B cell (primary cell): Measurements from ENCODE around the gene FAM186B. TPM values are rescaled to one million over a fixed set of nuclear protein-coding genes. Genes with fewer than 3 reads are reported as not detected.
A peak's percentile ranks its signal among the peaks of the same experiment; 100 is the strongest.

Experiments used
- ATAC-seq: fragments of 200-7000 bp; cut with Tn5 transposase; one replicate; pipeline ENCODE4 v1.10.0; 2021; ENCODE audit warnings: low read depth, mild to moderate bottlenecking, moderate number of reproducible peaks, moderate library complexity
- CTCF ChIA-PET: fragments of 350-600 bp; sonication (Branson Sonifier 250); formaldehyde crosslinking; loops from one replicate; lab custom pipeline; 2021; ENCODE audit warnings: antibody characterized with exemption, inconsistent platforms; lab: Charles Lee
- POLR2A ChIA-PET: fragments of 350-600 bp; sonication (Branson Sonifier 250); formaldehyde crosslinking; loops from one replicate; lab custom pipeline; 2021; ENCODE audit warnings: antibody characterized with exemption; lab: Charles Lee
- DNase-seq: peaks from one replicate; pipeline ENCODE4 v3.0.0; 2013
- H2AFZ ChIP-seq: 2 replicates; pipeline ENCODE4 v1.6.1; 2012; ENCODE audit warnings: mild to moderate bottlenecking, low read depth, low read length; ENCODE audit not compliant: insufficient read depth, poor library complexity, severe bottlenecking
- H3K27ac ChIP-seq, 2 donors: 1 replicate in 1 of 2; 2 replicates in 1 of 2; pipeline ENCODE4 v1.5.1; 2012 to 2013; ENCODE audit warnings: low read length in 2 of 2, mild to moderate bottlenecking in 2 of 2, moderate library complexity in 1 of 2
- H3K27me3 ChIP-seq, 4 experiments: fragments of 200-600 bp in 1 of 4; sonication (generic) in 1 of 4; replicated peaks in 1 of 4; 1 replicate in 2 of 4; 2 replicates in 2 of 4; pipeline versions ENCODE4 v1.6.1 to v1.7.0; 2013 to 2016; ENCODE audit warnings: low read length in 3 of 4, mild to moderate bottlenecking in 2 of 4, mixed read lengths in 1 of 4, moderate library complexity in 1 of 4; ENCODE audit not compliant: insufficient read depth in 4 of 4, control insufficient read depth in 3 of 4; ENCODE audit errors: control extremely low read depth in 1 of 4
- H3K36me3 ChIP-seq, 2 experiments: replicated peaks in 1 of 2; 1 replicate in 1 of 2; 2 replicates in 1 of 2; pipeline versions ENCODE4 v1.6.1 to v1.7.1; 2013; ENCODE audit warnings: low read length in 1 of 2; ENCODE audit not compliant: insufficient read depth in 2 of 2, control insufficient read depth in 1 of 2; ENCODE audit errors: control extremely low read depth in 1 of 2, extremely low read depth in 1 of 2
- H3K4me1 ChIP-seq, 2 donors: fragments of 200-600 bp in 1 of 2; sonication (generic) in 1 of 2; 1 replicate in 1 of 2; 2 replicates in 1 of 2; pipeline versions ENCODE4 v1.5.1 to v1.6.1; 2013 to 2017; ENCODE audit warnings: low read length in 2 of 2; ENCODE audit not compliant: control insufficient read depth in 2 of 2, insufficient read depth in 2 of 2
- H3K4me2 ChIP-seq: replicated peaks from 2 replicates; pipeline ENCODE3; 2012; ENCODE audit warnings: mild to moderate bottlenecking, low read depth, low read length; ENCODE audit not compliant: poor library complexity, severe bottlenecking
- H3K4me3 ChIP-seq, 5 experiments: fragments of 200-600 bp in 1 of 5; sonication (generic) in 1 of 5; 1 replicate in 3 of 5; 2 replicates in 2 of 5; pipeline versions ENCODE4 v1.5.1 to v1.7.0; 2011 to 2016; ENCODE audit warnings: low read length in 4 of 5, mild to moderate bottlenecking in 4 of 5, low read depth in 2 of 5, control low read depth in 1 of 5, moderate library complexity in 1 of 5; ENCODE audit not compliant: insufficient read depth in 1 of 5; ENCODE audit errors: control extremely low read depth in 1 of 5, extremely low read depth in 1 of 5
- H3K79me2 ChIP-seq: fragments of 200-600 bp; sonication (generic); one replicate; pipeline ENCODE4 v1.6.0; 2016; ENCODE audit warnings: low read length; ENCODE audit not compliant: control insufficient read depth, insufficient read depth
- H3K9ac ChIP-seq: fragments of 200-600 bp; sonication (generic); 2 replicates; pipeline ENCODE4 v1.6.1; 2017; ENCODE audit warnings: mild to moderate bottlenecking, low read length, moderate library complexity
- H3K9me3 ChIP-seq, 3 donors: one replicate each; pipeline versions ENCODE4 v1.6.1 to v1.7.1; 2013; ENCODE audit warnings: low read length in 2 of 3; ENCODE audit not compliant: control insufficient read depth in 2 of 3, insufficient read depth in 1 of 3; ENCODE audit errors: control extremely low read depth in 1 of 3
- H4K20me1 ChIP-seq: 2 replicates; pipeline ENCODE4 v1.6.0; 2012; ENCODE audit warnings: mild to moderate bottlenecking, low read length; ENCODE audit not compliant: insufficient read depth, control insufficient read depth, poor library complexity, severe bottlenecking
- H3K27ac Mint-ChIP-seq: one replicate; pipeline ENCODE4 v1.8.0; 2021; ENCODE audit warnings: mixed read lengths
- H3K27me3 Mint-ChIP-seq: one replicate; pipeline ENCODE4 v1.8.0; 2021; ENCODE audit warnings: mixed read lengths
- H3K4me1 Mint-ChIP-seq: one replicate; pipeline ENCODE4 v1.8.0; 2021; ENCODE audit warnings: mixed read lengths
- H3K4me3 Mint-ChIP-seq: one replicate; pipeline ENCODE4 v1.8.0; 2021; ENCODE audit warnings: mixed read lengths
- H3K9me3 Mint-ChIP-seq: one replicate; pipeline ENCODE4 v1.8.0; 2022; ENCODE audit warnings: mixed read lengths; ENCODE audit not compliant: insufficient read depth
- EZH2 ChIP-seq: IDR thresholded peaks from 2 replicates; pipeline ENCODE4 v1.6.1; 2012; ENCODE audit warnings: borderline replicate concordance, low read depth, mild to moderate bottlenecking, moderate library complexity, low read length; ENCODE audit not compliant: insufficient read depth, poor library complexity, severe bottlenecking
- WGBS: methylation state at CpG from one replicate; pipeline ENCODE4 v1.1.5; 2013; ENCODE audit warnings: missing lambda C conversion rate; ENCODE audit not compliant: insufficient coverage; 5-methylcytosine and 5-hydroxymethylcytosine counted together
- intact Hi-C: fragments of 100-400 bp; cut with micrococcal nuclease; formaldehyde crosslinking; loops from one replicate; pipeline ENCODE4 v1.10.0; 2022
- polyA plus RNA-seq: library from polyadenylated mRNA; depleted of rRNA; stranded (reverse); fragments of >200 nt; gene quantifications from 2 replicates; pipeline ENCODE4 v1.2.3, GENCODE V29; 2012
- total RNA-seq, 2 donors: library from RNA; stranded (reverse); fragments of 120-200 nt in 1 of 2; gene quantifications; 1 replicate in 1 of 2; 2 replicates in 1 of 2; pipeline versions ENCODE4 v1.2.3 to v1.2.4, GENCODE V29; 2013 to 2022
- TF ChIP-seq, protein P1 (sequence below): fragments of 200-600 bp; IDR thresholded peaks from one replicate; pipeline ENCODE4 v1.8.0; 2022; ENCODE audit warnings: antibody characterized with exemption, mild to moderate bottlenecking

Gene FAM186B
- total and polyA plus RNA-seq, 2 donors (not counting 1 experiment from before 2014, with no cell fraction given): 0.13 to 0.47 TPM

DNA sequence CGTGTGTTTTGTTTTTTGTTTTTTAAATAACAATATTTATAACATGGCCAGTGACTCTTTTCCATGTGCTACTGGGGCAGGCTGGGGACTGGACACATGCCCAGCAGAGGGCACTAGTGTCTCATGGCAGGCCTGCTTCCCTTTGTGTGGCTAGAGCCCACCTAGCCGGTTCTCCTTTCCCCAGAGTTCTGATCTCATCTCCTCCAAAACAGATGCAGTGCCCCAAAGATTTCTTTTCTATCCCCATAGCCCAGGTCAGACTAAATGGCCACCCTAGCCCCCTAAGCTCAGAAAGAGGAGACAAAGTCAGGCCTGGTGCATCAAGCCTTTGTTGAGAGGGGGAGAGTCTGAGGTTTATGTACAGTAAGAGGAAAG is 39.2 kb upstream of the FAM186B start:
- peaks cover 18% of the 10 kb centered on the region for H3K4me1 Mint-ChIP-seq
- no peaks in the 10 kb centered on the region for H3K9me3 Mint-ChIP-seq
- H2AFZ ChIP-seq: peak overlapping the region; percentile 17
- WGBS: no CpG with 5 or more reads among the region's 2 CpGs
- peak overlapping the region in 1 of 2 donors; percentile 52 for H3K27ac ChIP-seq
- ChIA-PET POLR2A (interaction anchor here (1.4 to 3.0 kb wide), 3 partner anchors 17 to 62 kb away, joined by 6 to 20 read pairs (median 10); partner anchors contain the start of gene FMNL3), CTCF (interaction anchor here (0.7 to 12.5 kb wide), 27 partner anchors 9 to 1781 kb away, joined by 3 to 372 read pairs (median 6); partner anchors contain the start of genes FMNL3, PRPF40B and TMBIM6)
- no peaks in the 10 kb centered on the region for H4K20me1 ChIP-seq
- DNase-seq (peak; percentile 89), ATAC-seq (peak; percentile 97)
- H3K36me3 ChIP-seq: peaks cover 3 to 55% of the 10 kb centered on the region in 2 experiments
- H3K9ac ChIP-seq: no peak overlapping the region
- intact Hi-C loops: loop anchor here (1.0 to 5.0 kb wide), 9 partner anchors 17 to 199 kb away; partner anchors contain the start of genes BCDIN3D, FMNL3, NCKAP5L and PRPF40B
- TF ChIP-seq EZH2: no peak
- TF ChIP-seq, protein P1, sequence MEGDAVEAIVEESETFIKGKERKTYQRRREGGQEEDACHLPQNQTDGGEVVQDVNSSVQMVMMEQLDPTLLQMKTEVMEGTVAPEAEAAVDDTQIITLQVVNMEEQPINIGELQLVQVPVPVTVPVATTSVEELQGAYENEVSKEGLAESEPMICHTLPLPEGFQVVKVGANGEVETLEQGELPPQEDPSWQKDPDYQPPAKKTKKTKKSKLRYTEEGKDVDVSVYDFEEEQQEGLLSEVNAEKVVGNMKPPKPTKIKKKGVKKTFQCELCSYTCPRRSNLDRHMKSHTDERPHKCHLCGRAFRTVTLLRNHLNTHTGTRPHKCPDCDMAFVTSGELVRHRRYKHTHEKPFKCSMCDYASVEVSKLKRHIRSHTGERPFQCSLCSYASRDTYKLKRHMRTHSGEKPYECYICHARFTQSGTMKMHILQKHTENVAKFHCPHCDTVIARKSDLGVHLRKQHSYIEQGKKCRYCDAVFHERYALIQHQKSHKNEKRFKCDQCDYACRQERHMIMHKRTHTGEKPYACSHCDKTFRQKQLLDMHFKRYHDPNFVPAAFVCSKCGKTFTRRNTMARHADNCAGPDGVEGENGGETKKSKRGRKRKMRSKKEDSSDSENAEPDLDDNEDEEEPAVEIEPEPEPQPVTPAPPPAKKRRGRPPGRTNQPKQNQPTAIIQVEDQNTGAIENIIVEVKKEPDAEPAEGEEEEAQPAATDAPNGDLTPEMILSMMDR: peak; percentile 96
- peak overlapping the region; percentile 79 for H3K27ac Mint-ChIP-seq
- H3K27me3 Mint-ChIP-seq: no peaks in the 10 kb centered on the region
- peaks cover 16 to 18% of the 10 kb centered on the region in 2 donors for H3K4me1 ChIP-seq
- H3K4me2 ChIP-seq: peak overlapping the region; percentile 33
- no peak overlapping the region for H3K4me3 ChIP-seq
- no peaks in the 10 kb centered on the region for H3K9me3 ChIP-seq
- H3K27me3 ChIP-seq: no peaks in the 10 kb centered on the region
- H3K79me2 ChIP-seq: no peaks in the 10 kb centered on the region
- H3K4me3 Mint-ChIP-seq: peak overlapping the region; percentile 36

DNA sequence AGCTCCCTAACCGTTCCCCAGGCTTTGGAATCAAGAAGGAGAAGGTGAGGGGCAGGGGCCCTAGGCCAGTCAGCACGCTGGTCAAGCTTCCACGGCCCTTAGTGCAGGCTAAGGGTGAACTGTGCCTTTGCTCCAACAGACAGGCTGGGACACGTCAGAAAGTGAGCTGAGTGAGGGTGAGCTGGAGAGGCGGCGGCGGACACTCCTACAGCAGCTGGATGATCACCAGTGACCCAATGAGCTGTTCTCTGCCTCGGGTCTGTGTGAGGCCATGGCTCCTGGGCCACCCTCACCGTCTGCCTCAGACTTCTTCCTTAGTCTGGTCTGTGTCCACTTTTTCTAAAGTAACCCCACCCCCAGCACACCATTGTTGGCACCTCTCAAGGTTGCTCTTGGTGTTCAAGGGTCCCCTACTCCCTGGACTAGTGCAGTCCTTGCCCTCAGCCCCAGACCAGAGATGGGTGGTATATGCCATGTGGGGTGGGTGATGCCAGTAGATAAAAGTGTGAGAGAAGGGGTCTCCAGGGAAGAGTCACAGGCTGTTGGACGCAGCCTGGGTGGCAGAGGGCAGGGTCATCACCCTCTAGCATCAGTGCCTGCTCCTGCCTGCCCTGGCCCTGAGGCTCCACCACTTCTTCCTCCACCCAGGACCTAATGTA is 38.7 kb upstream of the FAM186B start:
- Histone ChIP-seq H2AFZ (no peak overlapping the region), H3K4me3 (no peak overlapping the region), H3K36me3 (peaks cover 2 to 49% of the 10 kb centered on the region in 2 experiments), H3K9me3 (no peaks in the 10 kb centered on the region), H4K20me1 (no peaks in the 10 kb centered on the region), H3K79me2 (no peaks in the 10 kb centered on the region), H3K27me3 (no peaks in the 10 kb centered on the region), H3K4me2 (no peak overlapping the region), H3K4me1 (peaks cover 19 to 21% of the 10 kb centered on the region in 2 donors), H3K27ac (no peak overlapping the region), H3K9ac (no peak overlapping the region)
- 90% methylated on average over 9 of the region's 10 CpGs for WGBS
- TF ChIP-seq, protein P1: no peak
- no peak for TF ChIP-seq EZH2
- H3K27ac Mint-ChIP-seq: no peak overlapping the region
- no peak overlapping the region for H3K4me3 Mint-ChIP-seq
- ATAC-seq: no peak
- ChIA-PET POLR2A (interaction anchor here (1.3 to 3.0 kb wide), 2 partner anchors 62 to 97 kb away, joined by 5 to 20 read pairs; partner anchors contain the start of genes FMNL3 and TMBIM6), CTCF (interaction anchor here (0.7 to 12.5 kb wide), 22 partner anchors 11 to 245 kb away, joined by 3 to 372 read pairs (median 5); partner anchors contain the start of genes FMNL3, PRPF40B and TMBIM6)
- intact Hi-C loops: loop anchor here (1.0 to 5.0 kb wide), 9 partner anchors 17 to 199 kb away; partner anchors contain the start of genes BCDIN3D, FMNL3, NCKAP5L and PRPF40B
- no peak for DNase-seq
- no peaks in the 10 kb centered on the region for H3K9me3 Mint-ChIP-seq
- H3K4me1 Mint-ChIP-seq: peaks cover 24% of the 10 kb centered on the region
- no peaks in the 10 kb centered on the region for H3K27me3 Mint-ChIP-seq
